H9 (cell line): ENCODE results near the gene OLA1. TPM values are rescaled to one million over a fixed set of nuclear protein-coding genes. Genes with fewer than 3 reads are reported as not detected.

Source experiments
- DNase-seq: peaks from one replicate; pipeline ENCODE4 v3.0.0-alpha.2; 2017
- H2AFZ ChIP-seq: one replicate; pipeline ENCODE4 v1.6.1; 2013; ENCODE audit warnings: mild to moderate bottlenecking, low read length, control low read depth, moderate library complexity
- H2AK5ac ChIP-seq: 2 replicates; pipeline ENCODE4 v1.6.1; 2013; ENCODE audit warnings: low read length, control low read depth, mixed read lengths; ENCODE audit not compliant: insufficient read length
- H2BK120ac ChIP-seq: one replicate; pipeline ENCODE4 v1.6.1; 2013; ENCODE audit warnings: low read depth, mild to moderate bottlenecking, low read length, control low read depth, inconsistent platforms; ENCODE audit not compliant: poor library complexity, severe bottlenecking
- H2BK12ac ChIP-seq: 2 replicates; pipeline ENCODE4 v1.6.1; 2013; ENCODE audit warnings: low read length, control low read depth, mixed read lengths, low read depth; ENCODE audit not compliant: insufficient read length
- H2BK15ac ChIP-seq: 2 replicates; pipeline ENCODE4 v1.6.1; 2013; ENCODE audit warnings: low read depth, low read length, control low read depth
- H2BK20ac ChIP-seq: one replicate; pipeline ENCODE4 v1.6.1; 2013; ENCODE audit warnings: low read depth, mild to moderate bottlenecking, low read length, control low read depth, inconsistent platforms; ENCODE audit not compliant: poor library complexity, severe bottlenecking
- H2BK5ac ChIP-seq: 2 replicates; pipeline ENCODE4 v1.6.1; 2013; ENCODE audit warnings: low read length, control low read depth, mixed read lengths; ENCODE audit not compliant: insufficient read length
- H3K14ac ChIP-seq: 2 replicates; pipeline ENCODE4 v1.6.1; 2013; ENCODE audit warnings: low read length, control low read depth; ENCODE audit not compliant: insufficient read depth
- H3K18ac ChIP-seq: 2 replicates; pipeline ENCODE4 v1.6.1; 2013; ENCODE audit warnings: low read depth, mild to moderate bottlenecking, mixed read lengths, low read length, control low read depth; ENCODE audit not compliant: insufficient read length
- H3K23ac ChIP-seq: 2 replicates; pipeline ENCODE4 v1.6.1; 2013; ENCODE audit warnings: low read length, control low read depth, mixed read lengths, low read depth; ENCODE audit not compliant: insufficient read length
- H3K23me2 ChIP-seq: 2 replicates; pipeline ENCODE4 v1.6.1; 2013; ENCODE audit warnings: low read depth, mild to moderate bottlenecking, mixed read lengths, low read length, control low read depth; ENCODE audit not compliant: insufficient read length, poor library complexity, severe bottlenecking
- H3K27ac ChIP-seq: 2 replicates; pipeline ENCODE4 v1.5.1; 2013; ENCODE audit warnings: low read length, control low read depth, mixed read lengths, low read depth; ENCODE audit not compliant: insufficient read length
- H3K27me3 ChIP-seq: 2 replicates; pipeline ENCODE4 v1.6.1; 2013; ENCODE audit warnings: low read length, control low read depth, inconsistent platforms; ENCODE audit not compliant: insufficient read depth
- H3K4ac ChIP-seq: 2 replicates; pipeline ENCODE4 v1.6.1; 2013; ENCODE audit warnings: low read depth, mild to moderate bottlenecking, control low read depth, inconsistent platforms, low read length, moderate library complexity
- H3K4me1 ChIP-seq: 2 replicates; pipeline ENCODE4 v1.6.1; 2013; ENCODE audit warnings: low read length, control low read depth, inconsistent platforms; ENCODE audit not compliant: insufficient read depth
- H3K4me2 ChIP-seq: 2 replicates; pipeline ENCODE4 v1.6.1; 2013; ENCODE audit warnings: low read length, control low read depth, mixed read lengths; ENCODE audit not compliant: insufficient read length, insufficient read depth
- H3K56ac ChIP-seq: 2 replicates; pipeline ENCODE4 v1.6.1; 2013; ENCODE audit warnings: low read depth, mild to moderate bottlenecking, mixed read lengths, low read length, control low read depth; ENCODE audit not compliant: insufficient read length
- H3K79me1 ChIP-seq: 2 replicates; pipeline ENCODE4 v1.6.1; 2013; ENCODE audit warnings: low read depth, mild to moderate bottlenecking, moderate library complexity, low read length, control low read depth, inconsistent platforms; ENCODE audit not compliant: insufficient read depth, poor library complexity, severe bottlenecking
- H3K79me2 ChIP-seq: 2 replicates; pipeline ENCODE4 v1.6.1; 2013; ENCODE audit warnings: low read length, control low read depth, inconsistent platforms; ENCODE audit not compliant: insufficient read depth
- H3K9ac ChIP-seq: 2 replicates; pipeline ENCODE4 v1.6.1; 2013; ENCODE audit warnings: low read length, control low read depth, mixed read lengths; ENCODE audit not compliant: insufficient read length; ENCODE audit errors: extremely low read depth
- H3K9me3 ChIP-seq: one replicate; pipeline ENCODE4 v1.6.1; 2013; ENCODE audit warnings: low read depth, low read length, inconsistent platforms; ENCODE audit not compliant: control insufficient read depth
- H3T11ph ChIP-seq: one replicate; pipeline ENCODE4 v1.6.1; 2013; ENCODE audit warnings: mild to moderate bottlenecking, low read length, control low read depth, inconsistent platforms
- H4K20me1 ChIP-seq: one replicate; pipeline ENCODE4 v1.6.1; 2013; ENCODE audit not compliant: control insufficient read depth, insufficient read length, insufficient read depth
- H4K5ac ChIP-seq: 2 replicates; pipeline ENCODE4 v1.6.1; 2013; ENCODE audit warnings: low read depth, mild to moderate bottlenecking, mixed read lengths, low read length, control low read depth; ENCODE audit not compliant: insufficient read length
- H4K8ac ChIP-seq: replicated peaks from 2 replicates; pipeline ENCODE4 v1.6.1; 2013; ENCODE audit warnings: low read length, control low read depth, mixed read lengths, low read depth; ENCODE audit not compliant: insufficient read length
- H4K91ac ChIP-seq: 2 replicates; pipeline ENCODE4 v1.6.1; 2013; ENCODE audit warnings: low read depth, mild to moderate bottlenecking, moderate library complexity, mixed read lengths, low read length, control low read depth; ENCODE audit not compliant: insufficient read length
- H3K27ac Mint-ChIP-seq, 3 experiments: 2 replicates in 2 of 3; 3 replicates in 1 of 3; pipeline ENCODE4 v1.8.0; 2020 to 2021; ENCODE audit warnings: mixed read lengths in 3 of 3, mild to moderate bottlenecking in 1 of 3, moderate library complexity in 1 of 3
- H3K27me3 Mint-ChIP-seq: 2 replicates; pipeline ENCODE4 v1.8.0; 2021; ENCODE audit warnings: low read depth, mild to moderate bottlenecking, moderate library complexity, mixed read lengths
- H3K36me3 Mint-ChIP-seq, 3 experiments: 2 replicates in 2 of 3; 3 replicates in 1 of 3; pipeline ENCODE4 v1.8.0; 2020 to 2021; ENCODE audit warnings: low read depth in 3 of 3, mixed read lengths in 3 of 3; ENCODE audit not compliant: insufficient read depth in 1 of 3
- H3K4me1 Mint-ChIP-seq, 2 experiments: 2 replicates each; pipeline ENCODE4 v1.8.0; 2020; ENCODE audit warnings: mixed read lengths in 2 of 2
- H3K4me3 Mint-ChIP-seq, 2 experiments: 2 replicates in 1 of 2; 3 replicates in 1 of 2; pipeline ENCODE4 v1.8.0; 2020 to 2021; ENCODE audit warnings: mild to moderate bottlenecking in 2 of 2, mixed read lengths in 2 of 2, moderate library complexity in 1 of 2
- H3K9me3 Mint-ChIP-seq, 2 experiments: 2 replicates in 1 of 2; 3 replicates in 1 of 2; pipeline ENCODE4 v1.8.0; 2020; ENCODE audit warnings: mild to moderate bottlenecking in 2 of 2, mixed read lengths in 2 of 2, moderate library complexity in 1 of 2
- CTCF ChIP-seq: fragments of 200-600 bp; sonication (generic); conservative IDR thresholded peaks from 3 replicates; pipeline ENCODE4 v1.8.0; 2021; ENCODE audit warnings: antibody characterized with exemption, mild to moderate bottlenecking
- WGBS: extraction: QIAGEN DNeasy Blood & Tissue Kit; methylation state at CpG from one replicate; pipeline ENCODE4 v1.1.7; 2013; ENCODE audit warnings: missing lambda C conversion rate, low lambda C conversion rate, mixed read lengths; ENCODE audit not compliant: insufficient read length; ENCODE audit errors: extremely low coverage; 5-methylcytosine and 5-hydroxymethylcytosine counted together
- total RNA-seq: library from RNA; stranded (reverse); gene quantifications from 2 replicates; pipeline ENCODE4 v1.2.1, GENCODE V29; 2021

OLA1 gene
- total RNA-seq, 1 experiment from 2014 or later, result 133 TPM

- no peak overlapping the region for H2BK12ac ChIP-seq
- H2BK5ac ChIP-seq, result no peak overlapping the region
- H3K14ac ChIP-seq, result no peak overlapping the region
- H2BK15ac ChIP-seq, result no peak overlapping the region
- H4K91ac ChIP-seq, result no peak overlapping the region
- no peak overlapping the region for H3K23ac ChIP-seq
- H3K23me2 ChIP-seq, result peaks cover 8% of the 10 kb centered on the region
- H3K79me2 ChIP-seq, result peaks cover 10% of the 10 kb centered on the region; the same call in 1 of the 2 replicates
- H3K9ac ChIP-seq, result no peak overlapping the region
- H3K4me2 ChIP-seq, result no peak overlapping the region
- Mint-ChIP-seq H3K27ac (peak overlapping the region in 1 of 3 experiments; percentile 79; a peak in 2 of 7 replicates), H3K4me1 (peaks cover 21 to 25% of the 10 kb centered on the region in 2 experiments), H3K27me3 (peaks cover 12% of the 10 kb centered on the region), H3K9me3 (no peaks in the 10 kb centered on the region; a peak in 2 of 5 replicates), H3K4me3 (no peak overlapping the region), H3K36me3 (peaks cover 10 to 38% (median 32%) of the 10 kb centered on the region in 3 experiments)
- no peak overlapping the region for H3K56ac ChIP-seq
- TF ChIP-seq CTCF, result no peak
- no peak overlapping the region for H3K27ac ChIP-seq
- H2AFZ ChIP-seq, result no peak overlapping the region
- H3K4ac ChIP-seq, result no peak overlapping the region
- H2BK120ac ChIP-seq, result no peak overlapping the region
- no peak overlapping the region for H2AK5ac ChIP-seq
- no peaks in the 10 kb centered on the region for H3K27me3 ChIP-seq
- peaks cover 3% of the 10 kb centered on the region for H4K20me1 ChIP-seq
- H4K5ac ChIP-seq, result no peak overlapping the region
- no CpG with 5 or more reads among the region's 3 CpGs for WGBS
- H4K8ac ChIP-seq, result no peak overlapping the region
- no peaks in the 10 kb centered on the region for H3K9me3 ChIP-seq
- no peak overlapping the region for H2BK20ac ChIP-seq
- no peak overlapping the region for H3K18ac ChIP-seq
- peaks cover 5% of the 10 kb centered on the region for H3K79me1 ChIP-seq
- no peak overlapping the region for H3T11ph ChIP-seq
- no peaks in the 10 kb centered on the region for H3K4me1 ChIP-seq
- DNase-seq, result no peak
These were observed 3.3 kb downstream of the OLA1 start for GRCh38 chr2:174245065-174245464.
